Tibial artery (tissue), 4 donors: ENCODE data around the gene RPN2.

Experiments used
- DNase-seq, 2 donors: peaks; one replicate each; pipeline ENCODE4 v3.0.0-alpha.2; 2019
- H3K27ac ChIP-seq, 2 donors: fragments of 200-600 bp; sonication (generic) in 1 of 2; 1 replicate in 1 of 2; 2 replicates in 1 of 2; pipeline ENCODE4 v1.5.1; 2018 to 2019; ENCODE audit warnings: mild to moderate bottlenecking in 1 of 2
- H3K27me3 ChIP-seq, 2 donors: fragments of 200-600 bp; sonication (generic) in 1 of 2; one replicate each; pipeline versions ENCODE4 v1.5.1 to v1.6.0; 2016 to 2019
- H3K36me3 ChIP-seq, 3 donors: fragments of 200-600 bp; sonication (generic) in 2 of 3; one replicate each; pipeline ENCODE4 v1.5.1; 2016 to 2019; ENCODE audit warnings: mild to moderate bottlenecking in 2 of 3
- H3K4me1 ChIP-seq, 4 donors: fragments of 200-600 bp; sonication (generic) in 2 of 4; 1 replicate in 3 of 4; 2 replicates in 1 of 4; pipeline ENCODE4 v1.5.1; 2016 to 2019
- H3K4me3 ChIP-seq, 2 donors: fragments of 200-600 bp; sonication (generic) in 1 of 2; 1 replicate in 1 of 2; 2 replicates in 1 of 2; pipeline ENCODE4 v1.5.1; 2018 to 2019; ENCODE audit warnings: mild to moderate bottlenecking in 2 of 2
- H3K9me3 ChIP-seq, 3 donors: fragments of 200-600 bp; sonication (generic) in 1 of 3; one replicate each; pipeline ENCODE4 v1.5.1; 2016 to 2019
- CTCF ChIP-seq, 2 experiments: fragments of 200-600 bp in 1 of 2; fragments of 450-650 bp in 1 of 2; IDR thresholded peaks; one replicate each; pipeline ENCODE4 v1.5.1; 2017 to 2019; ENCODE audit warnings: antibody characterized with exemption in 2 of 2, mild to moderate bottlenecking in 1 of 2, moderate library complexity in 1 of 2
- intact Hi-C: fragments of 100-400 bp; cut with DNase I; formaldehyde crosslinking; loops from one replicate; pipeline ENCODE4 v1.15.0; 2023; ENCODE audit warnings: low total_unique reads

RPN2 gene

DNA sequence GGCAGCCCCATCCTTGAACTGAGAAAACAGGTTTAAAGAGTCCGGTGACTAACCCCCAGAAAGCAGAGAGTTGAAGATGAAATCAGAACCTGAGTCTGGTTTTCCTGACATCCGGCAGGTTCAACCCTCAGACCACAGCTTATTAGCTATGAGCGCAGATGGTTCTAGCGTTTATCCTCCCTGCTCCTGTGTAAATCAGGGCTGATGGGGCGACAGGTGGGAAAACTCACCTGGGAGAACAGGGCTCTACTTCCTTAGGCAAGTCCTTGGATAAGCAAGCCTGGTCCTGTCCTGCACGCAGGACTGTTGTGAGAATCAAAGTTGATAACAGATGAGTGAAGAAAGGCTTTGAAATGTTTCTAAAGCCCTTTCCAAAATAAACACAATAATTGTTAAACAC is 51.1 kb downstream of the RPN2 start:
- no peak for TF ChIP-seq CTCF (IDR thresholded peaks at IDR 0.05)
- no peak overlapping the region for H3K27ac ChIP-seq
- no peak for DNase-seq
- peaks cover 65 to 98% (median 92%) of the 10 kb centered on the region in 3 donors for H3K36me3 ChIP-seq
- H3K27me3 ChIP-seq: no peaks in the 10 kb centered on the region
- H3K4me1 ChIP-seq: peaks cover 0 to 30% (median 16%) of the 10 kb centered on the region in 4 donors
- intact Hi-C loops: no loop called here
- H3K9me3 ChIP-seq: no peaks in the 10 kb centered on the region
- no peak overlapping the region for H3K4me3 ChIP-seq

GRCh38 chr20:37231947-37232630 is 53.0 kb downstream of the RPN2 start:
- intact Hi-C loops: no loop called here
- no peak for DNase-seq
- no peak for TF ChIP-seq CTCF (IDR thresholded peaks at IDR 0.05)
- Histone ChIP-seq H3K4me1 (peaks cover 0 to 18% (median 8%) of the 10 kb centered on the region in 4 donors), H3K9me3 (no peaks in the 10 kb centered on the region), H3K27me3 (no peaks in the 10 kb centered on the region), H3K4me3 (no peak overlapping the region), H3K36me3 (peaks cover 74 to 98% (median 90%) of the 10 kb centered on the region in 3 donors), H3K27ac (no peak overlapping the region)

DNA sequence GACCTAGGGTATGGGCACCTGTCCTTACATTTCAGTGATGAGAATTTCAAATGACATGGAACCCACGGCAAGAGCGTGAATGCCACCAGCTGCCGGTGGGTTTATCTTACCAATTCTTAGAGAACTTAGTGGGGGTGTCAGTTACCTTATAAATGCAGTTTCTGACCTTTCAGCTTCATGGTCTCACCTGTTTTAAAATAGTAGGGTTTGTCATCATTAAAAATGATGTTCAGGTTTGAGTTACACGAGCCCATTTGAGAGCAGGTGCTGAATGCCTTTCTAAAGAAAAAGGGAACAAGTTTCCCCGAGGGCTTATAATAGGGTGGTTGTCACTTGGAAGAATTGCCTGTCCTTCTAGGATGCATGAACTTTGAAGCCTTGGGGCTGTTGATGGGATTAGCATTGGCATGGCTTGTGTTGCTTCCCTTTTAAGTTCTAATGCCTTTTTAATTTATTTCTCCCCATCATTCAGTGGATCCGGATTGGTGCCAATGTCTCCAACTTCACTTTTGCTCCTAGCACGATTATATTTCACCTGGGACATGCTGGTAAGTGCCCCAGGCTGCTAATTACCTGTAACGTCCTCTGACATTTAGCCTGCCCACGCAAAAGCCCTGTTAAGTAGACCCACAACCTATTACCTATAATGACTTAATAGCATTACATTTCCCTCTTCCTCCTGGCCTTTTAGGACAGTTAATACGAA is 54.6 kb downstream of the RPN2 start:
- no peak for DNase-seq
- peaks cover 88 to 100% (median 94%) of the 10 kb centered on the region in 3 donors for H3K36me3 ChIP-seq
- intact Hi-C loops: no loop called here

GRCh38 chr20:37234254-37234581 is 55.1 kb downstream of the RPN2 start:
- no peaks in the 10 kb centered on the region for H3K4me1 ChIP-seq
- no peak overlapping the region for H3K27ac ChIP-seq
- peaks cover 87 to 100% (median 94%) of the 10 kb centered on the region in 3 donors for H3K36me3 ChIP-seq
- H3K9me3 ChIP-seq: no peaks in the 10 kb centered on the region
- no peak overlapping the region for H3K4me3 ChIP-seq
- no peak for DNase-seq
- intact Hi-C loops: no loop called here
- TF ChIP-seq CTCF (IDR thresholded peaks at IDR 0.05): no peak
- H3K27me3 ChIP-seq: no peaks in the 10 kb centered on the region

More for the DNA sequence above, 54.6 kb downstream of the RPN2 start:
- H3K4me3 ChIP-seq: no peak overlapping the region
- H3K27me3 ChIP-seq: no peaks in the 10 kb centered on the region
- H3K4me1 ChIP-seq: peaks cover 0 to 2% (median under 1%) of the 10 kb centered on the region in 4 donors
- H3K9me3 ChIP-seq: no peaks in the 10 kb centered on the region
- TF ChIP-seq CTCF (IDR thresholded peaks at IDR 0.05): no peak
- no peak overlapping the region for H3K27ac ChIP-seq

- no peak overlapping the region for H3K27ac ChIP-seq
- TF ChIP-seq CTCF (IDR thresholded peaks at IDR 0.05): no peak
Observed at GRCh38 chr20:37235065-37235464, 55.9 kb downstream of the RPN2 start.

More at GRCh38 chr20:37235065-37235464, 55.9 kb downstream of the RPN2 start:
- H3K4me1 ChIP-seq: no peaks in the 10 kb centered on the region
- no peak for DNase-seq
- H3K27me3 ChIP-seq: no peaks in the 10 kb centered on the region
- no peaks in the 10 kb centered on the region for H3K9me3 ChIP-seq
- intact Hi-C loops: no loop called here
- peaks cover 79 to 100% (median 92%) of the 10 kb centered on the region in 3 donors for H3K36me3 ChIP-seq
- no peak overlapping the region for H3K4me3 ChIP-seq
